Measurements from ENCODE around the gene MYH15. TPM values are rescaled to one million over a fixed set of nuclear protein-coding genes. Genes with fewer than 3 reads are reported as not detected.

MYH15 gene
- total RNA-seq, 4 donors from 2014 or later: under 0.01 to 0.22 TPM; not detected in 2

GRCh38 chr3:108430540-108430939 is 79.9 kb downstream of the MYH15 start:
- no peaks in the 10 kb centered on the region for H3K4me1 ChIP-seq
- no peaks in the 10 kb centered on the region for H3K27me3 ChIP-seq
- H3K36me3 ChIP-seq: no peaks in the 10 kb centered on the region
- TF ChIP-seq POLR2A (IDR thresholded peaks at IDR 0.05) (no peak), CTCF (IDR thresholded peaks at IDR 0.05) (no peak), EP300 (IDR thresholded peaks at IDR 0.05) (no peak)
- no peak overlapping the region for H3K27ac ChIP-seq
- H3K4me3 ChIP-seq: no peak overlapping the region
- no peaks in the 10 kb centered on the region for H3K9me3 ChIP-seq
- 88 to 100% methylated on average over 1 of the region's 1 CpG for WGBS, 2 donors
- no peak for DNase-seq (ENCODE audit: low spot score in 2 of 2)

- no peaks in the 10 kb centered on the region for H3K27me3 ChIP-seq
- H3K4me1 ChIP-seq: no peaks in the 10 kb centered on the region
- H3K4me3 ChIP-seq: no peak overlapping the region
- no peaks in the 10 kb centered on the region for H3K36me3 ChIP-seq
- H3K9me3 ChIP-seq: no peaks in the 10 kb centered on the region
- DNase-seq (ENCODE audit: low spot score in 2 of 2): no peak
- TF ChIP-seq EP300 (IDR thresholded peaks at IDR 0.05) (no peak), POLR2A (IDR thresholded peaks at IDR 0.05) (no peak), CTCF (IDR thresholded peaks at IDR 0.05) (no peak)
- no peak overlapping the region for H3K27ac ChIP-seq
- 50 to 58% methylated on average over 3 of the region's 3 CpGs for WGBS, 2 donors
Measured at GRCh38 chr3:108428586-108428985, 81.8 kb downstream of the MYH15 start.

GRCh38 chr3:108420926-108421325 is 89.5 kb downstream of the MYH15 start:
- Histone ChIP-seq H3K36me3 (no peaks in the 10 kb centered on the region), H3K9me3 (no peaks in the 10 kb centered on the region), H3K27ac (no peak overlapping the region), H3K27me3 (no peaks in the 10 kb centered on the region), H3K4me1 (no peaks in the 10 kb centered on the region), H3K4me3 (no peak overlapping the region)
- WGBS, 2 donors: 83 to 96% methylated on average over 2 of the region's 2 CpGs
- no peak for DNase-seq (ENCODE audit: low spot score in 2 of 2)
- TF ChIP-seq CTCF (IDR thresholded peaks at IDR 0.05): no peak
- TF ChIP-seq POLR2A (IDR thresholded peaks at IDR 0.05): no peak
- TF ChIP-seq EP300 (IDR thresholded peaks at IDR 0.05): no peak

- no peak overlapping the region for H3K4me3 ChIP-seq
- H3K36me3 ChIP-seq: no peaks in the 10 kb centered on the region
Measured at GRCh38 chr3:108416111-108416869, 94.1 kb downstream of the MYH15 start.

More at GRCh38 chr3:108416111-108416869, 94.1 kb downstream of the MYH15 start:
- TF ChIP-seq CTCF (IDR thresholded peaks at IDR 0.05): no peak
- no peak for TF ChIP-seq POLR2A (IDR thresholded peaks at IDR 0.05)
- TF ChIP-seq EP300 (IDR thresholded peaks at IDR 0.05): no peak
- H3K9me3 ChIP-seq: no peaks in the 10 kb centered on the region
- no peak overlapping the region for H3K27ac ChIP-seq
- 86 to 90% methylated on average over 4 of the region's 4 CpGs for WGBS, 2 donors
- no peaks in the 10 kb centered on the region for H3K4me1 ChIP-seq
- no peak for DNase-seq (ENCODE audit: low spot score in 2 of 2)
- H3K27me3 ChIP-seq: no peaks in the 10 kb centered on the region

Measured in tibial nerve (tissue), 4 donors.